K562 (cell line): ENCODE measurements around the gene ASB4. TPM values are rescaled to one million over a fixed set of nuclear protein-coding genes. Genes with fewer than 3 reads are reported as not detected.

Experiments used
- ATAC-seq: fragments of 200-7000 bp; cut with Tn5 transposase; 3 replicates; pipeline ENCODE4 v1.9.1; 2020; ENCODE audit warnings: moderate library complexity
- BruUV-seq: library from RNA; stranded (reverse); fragments of 400-500 nt; replicated peaks from 2 replicates; lab custom pipeline; 2021; lab: Mats Ljungman, UMichigan
- CTCF ChIA-PET: fragments of 300-600 bp; formaldehyde crosslinking; extraction: SDS; loops from one replicate; lab custom pipeline; 2021; ENCODE audit warnings: low intra/inter-chr PET ratio; lab: Yijun Ruan, JAX
- POLR2A ChIA-PET: fragments of 300-600, 350-650 bp; sonication (Branson Sonifier 250); formaldehyde crosslinking; extraction: SDS; loops from one replicate; lab custom pipeline; 2021; ENCODE audit warnings: antibody characterized with exemption, inconsistent platforms; lab: Yijun Ruan, JAX
- DNase-seq, 4 experiments: peaks; one replicate each; pipeline versions ENCODE4 v3.0.0 to v3.0.0-alpha.2; 2011 to 2018; ENCODE audit warnings: low spot score in 3 of 4, mixed read lengths in 3 of 4; ENCODE audit errors: extremely low read depth in 1 of 4
- FAIRE-seq: peaks from 2 replicates; lab custom pipeline; 2011; peaks lifted over from hg19 to GRCh38; lab: Jason Lieb, UNC
- H2AFZ ChIP-seq: 2 replicates; pipeline ENCODE4 v1.6.0; 2011; ENCODE audit warnings: low read depth, low read length, control low read depth, inconsistent platforms
- H3K27ac ChIP-seq: fragments of 200-600 bp; 3 replicates; pipeline ENCODE4 v1.8.0; 2011; ENCODE audit warnings: low read depth, mild to moderate bottlenecking, control low read depth, inconsistent platforms, low read length, moderate library complexity, mixed read lengths; ENCODE audit errors: extremely low read depth
- H3K27me3 ChIP-seq, 2 experiments: fragments of 300-600 bp in 1 of 2; 2 replicates in 1 of 2; 3 replicates in 1 of 2; pipeline versions ENCODE4 v1.6.0 to v1.8.0; 2011; ENCODE audit warnings: inconsistent platforms in 2 of 2, low read length in 2 of 2, mild to moderate bottlenecking in 1 of 2, mixed read lengths in 1 of 2, moderate library complexity in 1 of 2; ENCODE audit not compliant: control insufficient read depth in 2 of 2, insufficient read depth in 2 of 2
- H3K36me3 ChIP-seq: fragments of 300-600 bp; 3 replicates; pipeline ENCODE4 v1.8.0; 2011; ENCODE audit warnings: mild to moderate bottlenecking, low read length, inconsistent platforms; ENCODE audit not compliant: control insufficient read depth, insufficient read depth
- H3K4me1 ChIP-seq, 2 experiments: fragments of 200-600 bp in 1 of 2; replicated peaks in 1 of 2; 2 replicates in 1 of 2; 3 replicates in 1 of 2; pipeline versions ENCODE4 v1.5.1 to v1.8.0; 2011; ENCODE audit warnings: inconsistent platforms in 2 of 2, low read length in 2 of 2, mild to moderate bottlenecking in 1 of 2, mixed read lengths in 1 of 2, moderate library complexity in 1 of 2; ENCODE audit not compliant: control insufficient read depth in 2 of 2, insufficient read depth in 2 of 2
- H3K4me2 ChIP-seq: 2 replicates; pipeline ENCODE4 v1.6.1; 2011; ENCODE audit warnings: low read length, control low read depth, inconsistent platforms, mixed read lengths; ENCODE audit not compliant: insufficient read depth
- H3K4me3 ChIP-seq: fragments of 200-600 bp; sonication (generic), shearing (Covaris generic); 2 replicates; pipeline ENCODE4 v1.5.1; 2016; ENCODE audit warnings: control low read depth, inconsistent platforms
- H3K79me2 ChIP-seq: fragments of 200-600 bp; 3 replicates; pipeline ENCODE4 v1.8.0; 2011; ENCODE audit warnings: low read length, inconsistent platforms; ENCODE audit not compliant: control insufficient read depth, insufficient read depth
- H3K9ac ChIP-seq, 2 experiments: 2 replicates each; pipeline versions ENCODE4 v1.6.0 to v1.6.1; 2011; ENCODE audit warnings: low read depth in 2 of 2, low read length in 2 of 2, control low read depth in 1 of 2, inconsistent platforms in 1 of 2, mild to moderate bottlenecking in 1 of 2, mixed read lengths in 1 of 2; ENCODE audit not compliant: insufficient read depth in 1 of 2
- H3K9me1 ChIP-seq: one replicate; pipeline ENCODE4 v1.6.0; 2011; ENCODE audit warnings: inconsistent platforms, mild to moderate bottlenecking, low read length, moderate library complexity; ENCODE audit not compliant: control insufficient read depth, insufficient read depth
- H3K9me3 ChIP-seq: replicated peaks from 2 replicates; pipeline ENCODE4 v1.5.1; 2011; ENCODE audit warnings: low read depth, low read length, inconsistent platforms; ENCODE audit not compliant: control insufficient read depth, insufficient read depth
- H4K20me1 ChIP-seq: replicated peaks from 2 replicates; pipeline ENCODE4 v1.6.1; 2011; ENCODE audit warnings: low read length, inconsistent platforms, mixed read lengths; ENCODE audit not compliant: control insufficient read depth, insufficient read depth
- ARHGAP35 ChIP-seq: fragments of 450-650 bp; IDR thresholded peaks from 2 replicates; pipeline ENCODE4 v1.6.1; 2018; ENCODE audit not compliant: partially characterized antibody
- BRD9 ChIP-seq: fragments of 450-650 bp; IDR thresholded peaks from 2 replicates; pipeline ENCODE4 v1.6.1; 2018; ENCODE audit warnings: low read depth; ENCODE audit not compliant: partially characterized antibody
- DEAF1 ChIP-seq: fragments of 450-650 bp; formaldehyde crosslinking; IDR thresholded peaks from 2 replicates; pipeline ENCODE4 v1.4.0; 2020; ENCODE audit warnings: mild to moderate bottlenecking, moderate library complexity
- EZH2 ChIP-seq: IDR thresholded peaks from 2 replicates; pipeline ENCODE4 v1.6.1; 2012; ENCODE audit warnings: low read depth, mild to moderate bottlenecking, inconsistent platforms, low read length, borderline replicate concordance
- GMEB1 ChIP-seq: fragments of 250-450 bp; sonication (Bioruptor Pico); IDR thresholded peaks from 2 replicates; pipeline ENCODE4 v1.4.0; 2020; ENCODE audit warnings: mild to moderate bottlenecking
- MAFF ChIP-seq: IDR thresholded peaks from 2 replicates; pipeline ENCODE4 v1.6.1; 2012; ENCODE audit warnings: low read length, improper control_type of control experiment
- MTA2 ChIP-seq: fragments of 450-650 bp; IDR thresholded peaks from 2 replicates; pipeline ENCODE4 v1.6.1; 2016; ENCODE audit warnings: low read depth
- NFXL1 ChIP-seq: fragments of 450-650 bp; formaldehyde crosslinking; IDR thresholded peaks from 2 replicates; pipeline ENCODE4 v1.4.0; 2021; ENCODE audit warnings: mild to moderate bottlenecking
- NR3C1 ChIP-seq: sonication (generic); formaldehyde crosslinking; IDR thresholded peaks from 2 replicates; pipeline ENCODE4 v1.8.1; 2022; ENCODE audit warnings: missing genetic modification reagents
- PHF8 ChIP-seq: fragments of 200-600 bp; sonication (generic); IDR thresholded peaks from 2 replicates; pipeline ENCODE4 v1.6.1; 2012; ENCODE audit warnings: mixed run types, mild to moderate bottlenecking, inconsistent platforms, low read length, moderate library complexity, borderline replicate concordance
- SIN3B ChIP-seq: fragments of 450-650 bp; IDR thresholded peaks from 2 replicates; pipeline ENCODE4 v1.6.1; 2017; ENCODE audit warnings: low read depth, mild to moderate bottlenecking, moderate library complexity
- SMAD2 ChIP-seq: fragments of 150-350 bp; IDR thresholded peaks from 2 replicates; pipeline ENCODE4 v1.6.1; 2014; ENCODE audit warnings: low read depth, mild to moderate bottlenecking, low read length
- SRSF3 ChIP-seq: fragments of 200-400 bp; formaldehyde crosslinking; IDR thresholded peaks from 2 replicates; pipeline ENCODE4 v1.6.1; 2016; ENCODE audit warnings: mild to moderate bottlenecking, low read length, moderate library complexity; ENCODE audit not compliant: insufficient read depth
- SRSF9 ChIP-seq: fragments of 200-400 bp; formaldehyde crosslinking; IDR thresholded peaks from 2 replicates; pipeline ENCODE4 v1.6.1; 2017; ENCODE audit warnings: low read depth, low read length, borderline replicate concordance
- TCF7L2 ChIP-seq: fragments of 150-350 bp; IDR thresholded peaks from 2 replicates; pipeline ENCODE4 v1.6.1; 2016; ENCODE audit warnings: low read depth, mild to moderate bottlenecking, low read length, moderate library complexity
- ZBTB17 ChIP-seq: fragments of 450-650 bp; formaldehyde crosslinking; IDR thresholded peaks from 2 replicates; pipeline ENCODE4 v1.4.0; 2020; ENCODE audit warnings: mild to moderate bottlenecking
- ZNF398 ChIP-seq: fragments of 250-450 bp; sonication (Bioruptor Pico); IDR thresholded peaks from 2 replicates; pipeline ENCODE4 v1.8.0; 2021; ENCODE audit warnings: moderate library complexity, mild to moderate bottlenecking, inconsistent platforms
- ZNF830 ChIP-seq: fragments of 250-450 bp; sonication (Bioruptor Pico); IDR thresholded peaks from 2 replicates; pipeline ENCODE4 v1.5.0; 2021; ENCODE audit warnings: mild to moderate bottlenecking
- WGBS: fragments of 100-300 bp; shearing (Covaris generic); methylation state at CpG from one replicate; pipeline ENCODE4 v1.1.6; 2016; ENCODE audit warnings: low coverage, mixed read lengths; ENCODE audit not compliant: insufficient coverage; ENCODE audit errors: missing lambda C conversion rate; 5-methylcytosine and 5-hydroxymethylcytosine counted together
- in situ Hi-C: fragments of 300-500 bp; cut with MboI; formaldehyde crosslinking; loops from 4 replicates; pipeline ENCODE4 v1.15.0; 2018; ENCODE audit warnings: inconsistent platforms, mixed read lengths
- intact Hi-C: fragments of 100-400 bp; cut with micrococcal nuclease; formaldehyde crosslinking; loops from 2 replicates; pipeline ENCODE4 v1.14.2; 2022
- polyA plus RNA-seq, 8 experiments: library from polyadenylated mRNA; depleted of rRNA in 4 of 8; stranded (reverse) in 5 of 8; unstranded in 3 of 8; fragments of >200 nt; fragmentation: Nextera tagmentation in 2 of 8; fragmentation: Illumina TruSeq in 1 of 8; extraction: Ambion mirVana in 2 of 8; extraction: Trizol in 1 of 8; gene quantifications; 2 replicates each; pipeline versions ENCODE4 v1.2.1 to v1.2.3, GENCODE V29; 2011 to 2014; ENCODE audit warnings: inconsistent platforms in 1 of 8, missing spikeins in 1 of 8
- total RNA-seq, 7 experiments: library from RNA; depleted of rRNA in 6 of 7; stranded (reverse); fragments of >200 nt in 6 of 7; fragmentation: Illumina TruSeq in 2 of 7; extraction: Trizol in 2 of 7; gene quantifications; 2 replicates each; pipeline versions ENCODE4 v1.2.1 to v1.2.3, GENCODE V29; 2011 to 2021; ENCODE audit warnings: low replicate concordance in 1 of 7

Gene ASB4
- total and polyA plus RNA-seq, 9 of the 15 experiments (the other 6 are each of a cell fraction or from before 2014, with no cell fraction given) = 0.03 to 0.07 TPM; not detected in 7

GRCh38 chr7:95481271-95482165, 4.2 kb upstream of the ASB4 start:
- in situ Hi-C loops (loop anchor here (25.0 kb wide), 1 partner anchor 1044 kb away; no protein-coding TSS in a partner anchor), intact Hi-C loops (no loop called here)
- Histone ChIP-seq H3K27ac (no peak overlapping the region), H3K79me2 (no peaks in the 10 kb centered on the region), H3K9me1 (no peaks in the 10 kb centered on the region), H4K20me1 (no peaks in the 10 kb centered on the region), H3K27me3 (peaks cover 3 to 8% of the 10 kb centered on the region in 2 experiments; a peak in 4 of 5 replicates), H3K4me1 (no peaks in the 10 kb centered on the region), H3K4me3 (no peak overlapping the region), H3K36me3 (no peaks in the 10 kb centered on the region), H3K9ac (no peak overlapping the region), H2AFZ (no peak overlapping the region), H3K9me3 (no peaks in the 10 kb centered on the region), H3K4me2 (no peak overlapping the region)
- ChIA-PET POLR2A (interaction anchor here (0.6 kb wide), 1 partner anchor 133 kb away, joined by 3 read pairs; no protein-coding TSS in a partner anchor), CTCF (interaction anchor here (0.6 kb wide), 1 partner anchor 139 kb away, joined by 3 read pairs; no protein-coding TSS in a partner anchor)
- DNase-seq (no peak), FAIRE-seq (no peak), ATAC-seq (no peak)
- BruUV-seq = no TSS peak
- 2% methylated on average over 3 of the region's 3 CpGs for WGBS
- no peak for TF ChIP-seq GMEB1
- TF ChIP-seq SMAD2 = no peak
- TF ChIP-seq BRD9 = no peak
- TF ChIP-seq ZNF830 (CRISPR knock-in tag) = no peak
- no peak for TF ChIP-seq ZBTB17
- no peak for TF ChIP-seq TCF7L2
- no peak for TF ChIP-seq ARHGAP35
- no peak for TF ChIP-seq MAFF
- TF ChIP-seq SRSF3 = no peak
- TF ChIP-seq NFXL1 (CRISPR knock-in tag) = no peak
- no peak for TF ChIP-seq EZH2
- TF ChIP-seq ZNF398 (CRISPR knock-in tag) = no peak
- no peak for TF ChIP-seq SIN3B
- no peak for TF ChIP-seq PHF8
- no peak for TF ChIP-seq MTA2
- no peak for TF ChIP-seq NR3C1 (CRISPR knock-in tag)
- TF ChIP-seq DEAF1 (CRISPR knock-in tag) = no peak
- TF ChIP-seq SRSF9 = no peak
